ENCODE measurements around the gene ZNF284.

GRCh38 chr19:44113138-44113783 lies 41.3 kb downstream of the ZNF284 start, which contains the start of gene ZNF225:
- TF ChIP-seq CTCF (IDR thresholded peaks at IDR 0.05) (peak in 2 of 6 experiments; percentile 32 to 37), POLR2A (IDR thresholded peaks at IDR 0.05) (peak in 2 of 4 donors; percentile 8 to 56), POLR2AphosphoS5 (IDR thresholded peaks at IDR 0.05) (peak in 1 of 2 donors; percentile 84)
